H1 (cell line): ENCODE measurements around the gene NDST4. TPM values are rescaled to one million over a fixed set of nuclear protein-coding genes. Genes with fewer than 3 reads are reported as not detected.

Experiments
- CTCF ChIA-PET: fragments of 300-600 bp; sonication (Branson Sonifier 250); formaldehyde crosslinking; loops from one replicate; lab custom pipeline; 2021; ENCODE audit not compliant: partially characterized antibody; lab: Charles Lee
- POLR2A ChIA-PET: fragments of 300-600 bp; sonication (Branson Sonifier 250); formaldehyde crosslinking; loops from one replicate; lab custom pipeline; 2021; ENCODE audit warnings: inconsistent platforms; ENCODE audit not compliant: partially characterized antibody; lab: Charles Lee
- DNase-seq, 2 experiments: peaks; one replicate each; pipeline versions ENCODE4 v3.0.0 to v3.0.0-alpha.2; 2010 to 2022; ENCODE audit warnings: low spot score in 2 of 2, low read depth in 1 of 2, mixed read lengths in 1 of 2
- FAIRE-seq: peaks from 2 replicates; lab custom pipeline; 2011; peaks lifted over from hg19 to GRCh38; lab: Jason Lieb, UNC
- H2AFZ ChIP-seq: 2 replicates; pipeline ENCODE4 v1.8.1; 2012; ENCODE audit warnings: low read length, inconsistent platforms
- H2AK5ac ChIP-seq: 2 replicates; pipeline ENCODE4 v1.6.1; 2013; ENCODE audit warnings: low read depth, low read length
- H2BK120ac ChIP-seq: replicated peaks from 2 replicates; pipeline ENCODE3; 2013; ENCODE audit warnings: low read depth, low read length, inconsistent platforms
- H2BK12ac ChIP-seq: 2 replicates; pipeline ENCODE4 v1.6.1; 2013; ENCODE audit warnings: low read depth, low read length
- H2BK15ac ChIP-seq: 2 replicates; pipeline ENCODE4 v1.6.1; 2013; ENCODE audit warnings: low read length
- H2BK20ac ChIP-seq: 2 replicates; pipeline ENCODE4 v1.6.1; 2013; ENCODE audit warnings: low read length
- H2BK5ac ChIP-seq: 2 replicates; pipeline ENCODE4 v1.6.1; 2013; ENCODE audit warnings: low read depth, low read length
- H3K14ac ChIP-seq: 2 replicates; pipeline ENCODE4 v1.6.1; 2013; ENCODE audit warnings: inconsistent platforms; ENCODE audit not compliant: insufficient read length
- H3K18ac ChIP-seq: 2 replicates; pipeline ENCODE4 v1.6.1; 2013; ENCODE audit warnings: low read length; ENCODE audit errors: extremely low read depth
- H3K23ac ChIP-seq: 2 replicates; pipeline ENCODE4 v1.6.1; 2013; ENCODE audit warnings: inconsistent platforms; ENCODE audit not compliant: insufficient read length
- H3K23me2 ChIP-seq: 2 replicates; pipeline ENCODE4 v1.6.1; 2013; ENCODE audit warnings: low read depth, low read length
- H3K27ac ChIP-seq: 2 replicates; pipeline ENCODE4 v1.6.1; 2011; ENCODE audit warnings: low read depth, low read length, inconsistent platforms
- H3K27me3 ChIP-seq, 4 experiments: replicated peaks in 1 of 4; 1 replicate in 1 of 4; 2 replicates in 3 of 4; pipeline versions ENCODE4 v1.6.1 to v1.8.1; 2011 to 2013; ENCODE audit warnings: low read length in 3 of 4, mild to moderate bottlenecking in 3 of 4, inconsistent platforms in 2 of 4, mixed read lengths in 2 of 4, moderate library complexity in 1 of 4; ENCODE audit not compliant: control insufficient read depth in 3 of 4, insufficient read depth in 3 of 4; ENCODE audit errors: extremely low read depth in 1 of 4
- H3K36me3 ChIP-seq, 4 experiments: 2 replicates each; pipeline versions ENCODE4 v1.6.1 to v1.8.1; 2011 to 2013; ENCODE audit warnings: mild to moderate bottlenecking in 4 of 4, low read length in 3 of 4, moderate library complexity in 2 of 4, control low read depth in 1 of 4, inconsistent platforms in 1 of 4; ENCODE audit not compliant: insufficient read depth in 4 of 4, control insufficient read depth in 2 of 4
- H3K4ac ChIP-seq: replicated peaks from 2 replicates; pipeline ENCODE3; 2013; ENCODE audit warnings: low read length, low read depth, mixed read lengths, inconsistent platforms; ENCODE audit not compliant: insufficient read length
- H3K4me1 ChIP-seq, 4 experiments: replicated peaks in 1 of 4; 1 replicate in 1 of 4; 2 replicates in 3 of 4; pipeline versions ENCODE4 v1.6.1 to v1.8.1; 2011 to 2013; ENCODE audit warnings: low read length in 3 of 4, inconsistent platforms in 2 of 4, mixed read lengths in 1 of 4; ENCODE audit not compliant: insufficient read depth in 4 of 4, control insufficient read depth in 3 of 4
- H3K4me2 ChIP-seq, 2 experiments: 2 replicates each; pipeline versions ENCODE4 v1.6.1 to v1.8.1; 2011 to 2013; ENCODE audit warnings: low read depth in 2 of 2, low read length in 2 of 2, control low read depth in 1 of 2, inconsistent platforms in 1 of 2, mild to moderate bottlenecking in 1 of 2; ENCODE audit not compliant: insufficient read depth in 1 of 2
- H3K4me3 ChIP-seq, 4 experiments: fragments of 200-600, 300-600 bp in 1 of 4; sonication (generic), shearing (Covaris generic), sonication (Bioruptor Twin) in 1 of 4; 2 replicates each; pipeline versions ENCODE4 v1.5.1 to v1.8.1; 2011 to 2016; ENCODE audit warnings: low read length in 4 of 4, low read depth in 3 of 4, control low read depth in 2 of 4, inconsistent platforms in 2 of 4, mild to moderate bottlenecking in 2 of 4, mixed read lengths in 1 of 4, moderate library complexity in 1 of 4; ENCODE audit not compliant: insufficient read depth in 2 of 4; ENCODE audit errors: extremely low read depth in 1 of 4
- H3K56ac ChIP-seq: replicated peaks from 2 replicates; pipeline ENCODE3; 2013; ENCODE audit warnings: low read depth, mild to moderate bottlenecking, mixed read lengths, low read length, inconsistent platforms; ENCODE audit not compliant: insufficient read length
- H3K79me1 ChIP-seq: 2 replicates; pipeline ENCODE4 v1.6.1; 2013; ENCODE audit warnings: low read depth, low read length, control low read depth
- H3K79me2 ChIP-seq, 2 experiments: 2 replicates each; pipeline versions ENCODE4 v1.6.1 to v1.8.1; 2012 to 2013; ENCODE audit warnings: low read length in 2 of 2, mild to moderate bottlenecking in 2 of 2, inconsistent platforms in 1 of 2; ENCODE audit not compliant: insufficient read depth in 2 of 2, control insufficient read depth in 1 of 2
- H3K9ac ChIP-seq, 4 experiments: replicated peaks in 1 of 4; 1 replicate in 1 of 4; 2 replicates in 3 of 4; pipeline versions ENCODE4 v1.6.1 to v1.8.1; 2011 to 2013; ENCODE audit warnings: low read depth in 3 of 4, low read length in 3 of 4, control low read depth in 2 of 4, mild to moderate bottlenecking in 2 of 4, moderate library complexity in 2 of 4, inconsistent platforms in 1 of 4; ENCODE audit errors: extremely low read depth in 1 of 4
- H3K9me3 ChIP-seq, 2 experiments: 2 replicates each; pipeline versions ENCODE4 v1.6.1 to v1.8.1; 2012 to 2013; ENCODE audit warnings: mild to moderate bottlenecking in 2 of 2, moderate library complexity in 2 of 2, control low read depth in 1 of 2, inconsistent platforms in 1 of 2, low read depth in 1 of 2, low read length in 1 of 2, mixed read lengths in 1 of 2; ENCODE audit not compliant: insufficient read depth in 2 of 2
- H4K20me1 ChIP-seq, 2 experiments: replicated peaks in 1 of 2; 2 replicates each; pipeline versions ENCODE3 to v1.8.1; 2011 to 2013; ENCODE audit warnings: inconsistent platforms in 2 of 2, low read length in 2 of 2, mild to moderate bottlenecking in 1 of 2; ENCODE audit not compliant: insufficient read depth in 2 of 2, control insufficient read depth in 1 of 2
- H4K5ac ChIP-seq: 2 replicates; pipeline ENCODE4 v1.6.1; 2013; ENCODE audit warnings: low read length, low read depth, mixed read lengths, inconsistent platforms; ENCODE audit not compliant: insufficient read length
- H4K8ac ChIP-seq: 2 replicates; pipeline ENCODE4 v1.8.0; 2013; ENCODE audit warnings: mild to moderate bottlenecking, moderate library complexity, low read length, inconsistent platforms; ENCODE audit not compliant: insufficient read depth; ENCODE audit errors: extremely low read depth
- H4K91ac ChIP-seq: replicated peaks from 2 replicates; pipeline ENCODE3; 2013; ENCODE audit warnings: low read length, mixed read lengths, inconsistent platforms; ENCODE audit not compliant: insufficient read length
- RNF2 ChIP-seq: fragments of 200-900, 300-1000 bp; sonication (generic); IDR thresholded peaks from 2 replicates; pipeline ENCODE4 v1.7.1; 2016; ENCODE audit warnings: borderline replicate concordance, low read depth, mild to moderate bottlenecking, antibody characterized with exemption, low read length; ENCODE audit not compliant: poor library complexity, severe bottlenecking; ENCODE audit errors: missing control alignments
- WGBS, 2 experiments: shearing (Covaris generic) in 1 of 2; methylation state at CpG; one replicate each; pipeline versions ENCODE4 v1.1.6 to v1.1.7; 2013 to 2015; ENCODE audit warnings: low lambda C conversion rate in 2 of 2, mixed read lengths in 2 of 2, inconsistent platforms in 1 of 2, low coverage in 1 of 2, missing lambda C conversion rate in 1 of 2; ENCODE audit not compliant: insufficient replicate concordance in 2 of 2, insufficient coverage in 1 of 2, insufficient read length in 1 of 2; ENCODE audit errors: extremely low coverage in 1 of 2, missing lambda C conversion rate in 1 of 2; 5-methylcytosine and 5-hydroxymethylcytosine counted together
- polyA plus RNA-seq, 7 experiments: library from polyadenylated mRNA; depleted of rRNA in 3 of 7; stranded (reverse) in 5 of 7; unstranded in 2 of 7; fragments of >200 nt in 5 of 7; fragments of 200-250 nt in 2 of 7; gene quantifications; 1 replicate in 5 of 7; 2 replicates in 1 of 7; 4 replicates in 1 of 7; pipeline versions ENCODE4 v1.2.1 to v1.2.3, GENCODE V29; 2011 to 2013; ENCODE audit warnings: missing spikeins in 2 of 7, mixed read lengths in 2 of 7
- total RNA-seq: library from RNA; stranded (reverse); fragmentation: NEBNext Ultra II Directional; extraction: Animal tissue kit (Norgen Biotek cat#: 25700); gene quantifications from 2 replicates; pipeline ENCODE4 v1.2.1, GENCODE V29; 2021
- TF ChIP-seq, protein P1 (sequence below): IDR thresholded peaks from 2 replicates; pipeline ENCODE4 v1.6.1; 2011; ENCODE audit warnings: low read length, improper control_type of control experiment

Gene NDST4
- total and polyA plus RNA-seq, 2 of the 8 experiments (the other 6 are each of a cell fraction or from before 2014, with no cell fraction given) = 0.02 TPM; not detected in 1

GRCh38 chr4:114900934-114901333 lies 212.5 kb downstream of the NDST4 start:
- no peak overlapping the region for H3K14ac ChIP-seq
- no peak overlapping the region for H2BK12ac ChIP-seq
- no peak overlapping the region for H2BK5ac ChIP-seq
- FAIRE-seq = no peak
- no peak overlapping the region for H3K56ac ChIP-seq
- H2AK5ac ChIP-seq = no peak overlapping the region
- H3K18ac ChIP-seq = no peak overlapping the region
- no peaks in the 10 kb centered on the region for H3K79me1 ChIP-seq
- no peak overlapping the region for H2AFZ ChIP-seq
- H3K79me2 ChIP-seq = no peaks in the 10 kb centered on the region
- 81% methylated on average over 4 of the region's 4 CpGs; no CpG with 5 or more reads in 1 of the 2 experiments for WGBS, 2 experiments
- H3K9me3 ChIP-seq = no peaks in the 10 kb centered on the region
- H4K5ac ChIP-seq = no peak overlapping the region
- H4K8ac ChIP-seq = no peak overlapping the region
- no peak overlapping the region for H4K91ac ChIP-seq
- H3K4me2 ChIP-seq = no peak overlapping the region
- no peaks in the 10 kb centered on the region for H3K4me1 ChIP-seq
- no peak overlapping the region for H3K4me3 ChIP-seq
- H3K4ac ChIP-seq = no peak overlapping the region
- no peaks in the 10 kb centered on the region for H3K36me3 ChIP-seq
- H3K27ac ChIP-seq = no peak overlapping the region
- no peak overlapping the region for H3K23ac ChIP-seq
- H4K20me1 ChIP-seq = no peaks in the 10 kb centered on the region
- H3K9ac ChIP-seq = no peak overlapping the region
- no peak for DNase-seq
- no peaks in the 10 kb centered on the region for H3K23me2 ChIP-seq
- no peaks in the 10 kb centered on the region for H3K27me3 ChIP-seq
- H2BK15ac ChIP-seq = no peak overlapping the region
- ChIA-PET POLR2A (interaction anchor here (0.6 kb wide), 2 partner anchors 40 to 165 kb away, joined by 3 read pairs; no protein-coding TSS in a partner anchor), CTCF (no interaction called here)
- H2BK120ac ChIP-seq = no peak overlapping the region
- no peak overlapping the region for H2BK20ac ChIP-seq
- TF ChIP-seq, protein P1, sequence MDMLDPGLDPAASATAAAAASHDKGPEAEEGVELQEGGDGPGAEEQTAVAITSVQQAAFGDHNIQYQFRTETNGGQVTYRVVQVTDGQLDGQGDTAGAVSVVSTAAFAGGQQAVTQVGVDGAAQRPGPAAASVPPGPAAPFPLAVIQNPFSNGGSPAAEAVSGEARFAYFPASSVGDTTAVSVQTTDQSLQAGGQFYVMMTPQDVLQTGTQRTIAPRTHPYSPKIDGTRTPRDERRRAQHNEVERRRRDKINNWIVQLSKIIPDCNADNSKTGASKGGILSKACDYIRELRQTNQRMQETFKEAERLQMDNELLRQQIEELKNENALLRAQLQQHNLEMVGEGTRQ = no peak
- TF ChIP-seq RNF2 = no peak
